Sigmoid colon (tissue), 4 donors: ENCODE measurements around the gene SCTR.

Experiments
- CTCF ChIP-seq, 4 experiments: fragments of 450-650 bp in 3 of 4; fragments of 200-600 bp in 1 of 4; IDR thresholded peaks; one replicate each; pipeline ENCODE4 v1.5.1; 2016 to 2019; ENCODE audit warnings: antibody characterized with exemption in 4 of 4, mild to moderate bottlenecking in 3 of 4, moderate library complexity in 2 of 4
- EP300 ChIP-seq, 4 donors: sonication (generic); formaldehyde crosslinking; IDR thresholded peaks; one replicate each; pipeline ENCODE4 v1.6.1; 2017; ENCODE audit warnings: antibody characterized with exemption in 4 of 4

GRCh38 chr2:119425119-119425405 is 99.2 kb downstream of the SCTR start:
- TF ChIP-seq CTCF (IDR thresholded peaks at IDR 0.05) = no peak
- no peak for TF ChIP-seq EP300 (IDR thresholded peaks at IDR 0.05)
